IMR-90 (cell line): ENCODE data around the gene DHX57. TPM values are rescaled to one million over a fixed set of nuclear protein-coding genes. Genes with fewer than 3 reads are reported as not detected.

ENCODE experiments used
- ATAC-seq: fragments of 200-7000 bp; cut with Tn5 transposase; 2 replicates; pipeline ENCODE4 v1.9.1; 2020; ENCODE audit warnings: low read depth, mild to moderate bottlenecking, moderate library complexity
- BruUV-seq: library from RNA; stranded (reverse); fragments of 400-500 nt; replicated peaks from 2 replicates; lab custom pipeline; 2021; lab: Mats Ljungman, UMichigan
- CTCF ChIA-PET: fragments of 300-600 bp; formaldehyde crosslinking; extraction: SDS; loops from one replicate; lab custom pipeline; 2021; ENCODE audit warnings: antibody characterized with exemption; lab: Yijun Ruan, JAX
- POLR2A ChIA-PET: fragments of 300-600 bp; sonication (Branson Sonifier 250); formaldehyde crosslinking; loops from one replicate; lab custom pipeline; 2022; ENCODE audit warnings: antibody characterized with exemption; ENCODE audit not compliant: unreplicated experiment; lab: Charles Lee
- DNase-seq: peaks from one replicate; pipeline ENCODE4 v3.0.0; 2013
- H2AFZ ChIP-seq: replicated peaks from 2 replicates; pipeline ENCODE3; 2013; ENCODE audit warnings: low read length, mild to moderate bottlenecking; ENCODE audit not compliant: poor library complexity
- H2AK5ac ChIP-seq: 2 replicates; pipeline ENCODE4 v1.6.1; 2013; ENCODE audit warnings: low read depth, low read length, inconsistent platforms
- H2AK9ac ChIP-seq: replicated peaks from 2 replicates; pipeline ENCODE3; 2013; ENCODE audit warnings: mild to moderate bottlenecking, low read depth, low read length, moderate library complexity; ENCODE audit not compliant: poor library complexity
- H2BK120ac ChIP-seq: 2 replicates; pipeline ENCODE4 v1.6.1; 2013; ENCODE audit warnings: low read depth, low read length, inconsistent platforms
- H2BK15ac ChIP-seq: 3 replicates; pipeline ENCODE4 v1.6.1; 2013; ENCODE audit warnings: low read depth, low read length, inconsistent platforms
- H2BK20ac ChIP-seq: 2 replicates; pipeline ENCODE4 v1.6.1; 2013; ENCODE audit warnings: low read depth, mild to moderate bottlenecking, inconsistent platforms, low read length, moderate library complexity
- H2BK5ac ChIP-seq: 2 replicates; pipeline ENCODE4 v1.6.1; 2013; ENCODE audit warnings: mild to moderate bottlenecking, low read depth, low read length, inconsistent platforms; ENCODE audit not compliant: poor library complexity, severe bottlenecking
- H3K14ac ChIP-seq: replicated peaks from 2 replicates; pipeline ENCODE4 v1.6.1; 2013; ENCODE audit warnings: low read depth, low read length, inconsistent platforms
- H3K18ac ChIP-seq: 2 replicates; pipeline ENCODE4 v1.6.1; 2013; ENCODE audit warnings: low read depth, low read length, control low read depth
- H3K23ac ChIP-seq: 2 replicates; pipeline ENCODE4 v1.6.1; 2013; ENCODE audit warnings: low read depth, low read length, inconsistent platforms
- H3K27ac ChIP-seq: 2 replicates; pipeline ENCODE4 v1.5.1; 2013; ENCODE audit warnings: mild to moderate bottlenecking, control low read depth, low read length; ENCODE audit not compliant: insufficient read depth
- H3K27me3 ChIP-seq: 2 replicates; pipeline ENCODE4 v1.6.1; 2013; ENCODE audit warnings: low read length; ENCODE audit not compliant: control insufficient read depth, insufficient read depth
- H3K36me3 ChIP-seq: 2 replicates; pipeline ENCODE4 v1.6.1; 2013; ENCODE audit warnings: low read length, mixed read lengths; ENCODE audit not compliant: control insufficient read depth, insufficient read depth
- H3K4ac ChIP-seq: 2 replicates; pipeline ENCODE4 v1.6.1; 2013; ENCODE audit warnings: low read depth, low read length, inconsistent platforms
- H3K4me1 ChIP-seq: 2 replicates; pipeline ENCODE4 v1.6.1; 2013; ENCODE audit warnings: low read length, mixed read lengths; ENCODE audit not compliant: control insufficient read depth, insufficient read depth
- H3K4me2 ChIP-seq: 2 replicates; pipeline ENCODE4 v1.6.1; 2013; ENCODE audit warnings: low read depth, mild to moderate bottlenecking, control low read depth, low read length, moderate library complexity
- H3K4me3 ChIP-seq: 2 replicates; pipeline ENCODE4 v1.5.1; 2013; ENCODE audit warnings: low read depth, mild to moderate bottlenecking, control low read depth, low read length, moderate library complexity; ENCODE audit not compliant: insufficient read depth
- H3K56ac ChIP-seq: 2 replicates; pipeline ENCODE4 v1.6.1; 2013; ENCODE audit warnings: low read length, inconsistent platforms; ENCODE audit not compliant: insufficient read depth; ENCODE audit errors: extremely low read depth
- H3K79me1 ChIP-seq, 2 experiments: 2 replicates each; pipeline ENCODE4 v1.6.1; 2013; ENCODE audit warnings: low read length in 2 of 2, inconsistent platforms in 1 of 2, low read depth in 1 of 2
- H3K9ac ChIP-seq: 2 replicates; pipeline ENCODE4 v1.6.1; 2013; ENCODE audit warnings: low read depth, low read length, control low read depth
- H3K9me1 ChIP-seq: 2 replicates; pipeline ENCODE4 v1.6.1; 2013; ENCODE audit warnings: low read length, inconsistent platforms; ENCODE audit not compliant: insufficient read depth
- H3K9me3 ChIP-seq: 2 replicates; pipeline ENCODE4 v1.6.1; 2013; ENCODE audit warnings: low read length; ENCODE audit not compliant: control insufficient read depth, insufficient read depth
- H4K20me1 ChIP-seq: 2 replicates; pipeline ENCODE4 v1.6.1; 2013; ENCODE audit warnings: low read length, inconsistent platforms; ENCODE audit not compliant: insufficient read depth
- H4K5ac ChIP-seq: 2 replicates; pipeline ENCODE4 v1.6.1; 2013; ENCODE audit warnings: mild to moderate bottlenecking, low read depth, low read length, control low read depth
- H4K8ac ChIP-seq, 2 experiments: 2 replicates each; pipeline ENCODE4 v1.6.1; 2013; ENCODE audit warnings: low read depth in 2 of 2, low read length in 2 of 2, control low read depth in 1 of 2, inconsistent platforms in 1 of 2
- H4K91ac ChIP-seq: 2 replicates; pipeline ENCODE4 v1.6.1; 2013; ENCODE audit warnings: low read depth, low read length, inconsistent platforms; ENCODE audit not compliant: insufficient read depth
- BHLHE40 ChIP-seq: fragments of 150-350 bp; IDR thresholded peaks from 2 replicates; pipeline ENCODE4 v1.6.1; 2016; ENCODE audit warnings: mild to moderate bottlenecking, low read depth, low read length
- CEBPB ChIP-seq: IDR thresholded peaks from 2 replicates; pipeline ENCODE4 v1.6.1; 2012; ENCODE audit warnings: low read depth, low read length, improper control_type of control experiment
- CHD1 ChIP-seq: IDR thresholded peaks from 2 replicates; pipeline ENCODE4 v1.6.1; 2012; ENCODE audit warnings: low read depth, low read length, improper control_type of control experiment
- CTCF ChIP-seq: conservative IDR thresholded peaks from 2 replicates; pipeline ENCODE4 v1.5.1; 2012; ENCODE audit warnings: mild to moderate bottlenecking, low read depth, low read length, improper control_type of control experiment
- ELK1 ChIP-seq: fragments of 150-350 bp; IDR thresholded peaks from 2 replicates; pipeline ENCODE4 v1.6.1; 2016; ENCODE audit warnings: low read depth, mild to moderate bottlenecking, low read length, moderate library complexity, borderline replicate concordance
- FOS ChIP-seq: fragments of 150-350 bp; IDR thresholded peaks from 2 replicates; pipeline ENCODE4 v1.6.1; 2016; ENCODE audit warnings: low read depth, low read length
- MAFK ChIP-seq: IDR thresholded peaks from 2 replicates; pipeline ENCODE4 v1.6.1; 2012; ENCODE audit warnings: low read depth, low read length, improper control_type of control experiment
- MAZ ChIP-seq: IDR thresholded peaks from 2 replicates; pipeline ENCODE4 v1.6.1; 2012; ENCODE audit warnings: low read depth, mild to moderate bottlenecking, low read length, improper control_type of control experiment, moderate library complexity, borderline replicate concordance
- MXI1 ChIP-seq: IDR thresholded peaks from 2 replicates; pipeline ENCODE4 v1.6.1; 2012; ENCODE audit warnings: low read depth, mild to moderate bottlenecking, low read length, moderate library complexity, borderline replicate concordance
- NFE2L2 ChIP-seq: fragments of 150-350 bp; IDR thresholded peaks from 2 replicates; pipeline ENCODE4 v1.6.1; 2016; ENCODE audit warnings: low read depth, mild to moderate bottlenecking, low read length
- POLR2A ChIP-seq: IDR thresholded peaks from 2 replicates; pipeline ENCODE4 v1.6.1; 2012; ENCODE audit warnings: mild to moderate bottlenecking, low read depth, low read length
- RAD21 ChIP-seq: IDR thresholded peaks from 2 replicates; pipeline ENCODE4 v1.6.1; 2012; ENCODE audit warnings: low read length, improper control_type of control experiment
- RCOR1 ChIP-seq: IDR thresholded peaks from 2 replicates; pipeline ENCODE4 v1.6.1; 2012; ENCODE audit warnings: mild to moderate bottlenecking, low read length, improper control_type of control experiment; ENCODE audit not compliant: insufficient replicate concordance
- RFX5 ChIP-seq: IDR thresholded peaks from 2 replicates; pipeline ENCODE4 v1.8.0; 2012; ENCODE audit warnings: low read depth, mild to moderate bottlenecking, low read length, moderate library complexity
- SMC3 ChIP-seq: fragments of 150-350 bp; IDR thresholded peaks from 2 replicates; pipeline ENCODE4 v1.6.1; 2016; ENCODE audit warnings: low read depth, mild to moderate bottlenecking, antibody characterized with exemption, low read length, moderate library complexity
- USF2 ChIP-seq: fragments of 150-350 bp; IDR thresholded peaks from 2 replicates; pipeline ENCODE4 v1.6.1; 2017; ENCODE audit warnings: mild to moderate bottlenecking, antibody characterized with exemption, low read length, low read depth
- WGBS, 2 experiments: methylation state at CpG; one replicate each; pipeline versions ENCODE4 v1.1.5 to v1.1.7; 2013; ENCODE audit warnings: missing lambda C conversion rate in 2 of 2; ENCODE audit not compliant: insufficient read length in 1 of 2; ENCODE audit errors: extremely low coverage in 2 of 2; 5-methylcytosine and 5-hydroxymethylcytosine counted together
- dilution Hi-C: fragments of 300-500 bp; cut with HindIII; formaldehyde crosslinking; loops from one replicate; pipeline ENCODE4 v1.14.3; 2018; ENCODE audit warnings: low sequenced_read_pairs; ENCODE audit not compliant: unreplicated experiment
- in situ Hi-C: fragments of 300-500 bp; cut with MboI; formaldehyde crosslinking; loops from 3 replicates; pipeline ENCODE4 v1.14.3; 2019; ENCODE audit warnings: low sequenced_read_pairs, inconsistent platforms, mixed read lengths
- intact Hi-C: fragments of 100-400 bp; cut with micrococcal nuclease; formaldehyde crosslinking; loops from 2 replicates; pipeline ENCODE4 v1.10.0; 2022
- polyA plus RNA-seq, 3 experiments: library from polyadenylated mRNA; depleted of rRNA; stranded (reverse); fragments of >200 nt; gene quantifications; 2 replicates each; pipeline ENCODE4 v1.2.3, GENCODE V29; 2012; ENCODE audit warnings: low replicate concordance in 1 of 3
- total RNA-seq: library from RNA; depleted of rRNA; stranded (reverse); fragments of >200 nt; gene quantifications from 2 replicates; pipeline ENCODE4 v1.2.3, GENCODE V29; 2012

The DHX57 gene
- total and polyA plus RNA-seq, 2 of the 4 experiments (the other 2 are of a cell fraction) = 9.5 to 24.4 TPM

- no TSS peak for BruUV-seq
- WGBS, 2 experiments = no CpG with 5 or more reads among the region's 4 CpGs
- H4K20me1 ChIP-seq = no peaks in the 10 kb centered on the region
- H3K4me3 ChIP-seq = no peak overlapping the region
- no peaks in the 10 kb centered on the region for H3K9me3 ChIP-seq
- H3K27ac ChIP-seq = no peak overlapping the region
- DNase-seq (no peak), ATAC-seq (no peak)
- TF ChIP-seq USF2 (no peak), RAD21 (no peak), ELK1 (no peak), CHD1 (no peak), NFE2L2 (no peak), FOS (no peak), RFX5 (no peak), MAZ (no peak), SMC3 (no peak), CEBPB (no peak), CTCF (no peak), BHLHE40 (no peak), MAFK (no peak), MXI1 (no peak), RCOR1 (no peak), POLR2A (no peak)
- H2BK120ac ChIP-seq = no peak overlapping the region
- H3K9ac ChIP-seq = no peak overlapping the region
- H3K27me3 ChIP-seq = peaks cover 5% of the 10 kb centered on the region
- no peak overlapping the region for H2AK5ac ChIP-seq
- H3K79me1 ChIP-seq = no peaks in the 10 kb centered on the region
- H2BK15ac ChIP-seq = no peak overlapping the region
- H2AFZ ChIP-seq = no peak overlapping the region
- H3K4me1 ChIP-seq = no peaks in the 10 kb centered on the region
- H2AK9ac ChIP-seq = no peak overlapping the region
- intact Hi-C loops (no loop called here), dilution Hi-C loops (no loop called here), in situ Hi-C loops (no loop called here)
- H4K8ac ChIP-seq = no peak overlapping the region
- H2BK5ac ChIP-seq = no peak overlapping the region
- no peaks in the 10 kb centered on the region for H3K36me3 ChIP-seq
- ChIA-PET CTCF (interaction anchor here (0.6 kb wide), 1 partner anchor 11 kb away, joined by 3 read pairs; no protein-coding TSS in a partner anchor), POLR2A (no interaction called here)
- no peak overlapping the region for H4K91ac ChIP-seq
- no peak overlapping the region for H3K18ac ChIP-seq
- no peak overlapping the region for H3K4me2 ChIP-seq
- H2BK20ac ChIP-seq = no peak overlapping the region
- H4K5ac ChIP-seq = no peak overlapping the region
- no peak overlapping the region for H3K23ac ChIP-seq
- H3K14ac ChIP-seq = no peak overlapping the region
- no peaks in the 10 kb centered on the region for H3K9me1 ChIP-seq
- no peak overlapping the region for H3K4ac ChIP-seq
- no peak overlapping the region for H3K56ac ChIP-seq
Observed at GRCh38 chr2:38922389-38922788, 46.7 kb upstream of the DHX57 start.
